ENCODE measurements around the gene COG1. TPM values are rescaled to one million over a fixed set of nuclear protein-coding genes. Genes with fewer than 3 reads are reported as not detected.

COG1 gene
- total RNA-seq, 1 donor from 2014 or later = 26.7 TPM

GRCh38 chr17:73188011-73188410, 4.8 kb upstream of the COG1 start:
- Histone ChIP-seq H3K27me3 (ENCODE audit: control insufficient read depth, insufficient read depth, low read length) (no peaks in the 10 kb centered on the region), H3K4me3 (ENCODE audit: low read depth, low read length) (no peak overlapping the region), H3K36me3 (ENCODE audit: control insufficient read depth, insufficient read depth, low read length) (no peaks in the 10 kb centered on the region)
- no peak for DNase-seq (ENCODE audit: low read depth)
- no peak for TF ChIP-seq CTCF (IDR thresholded peaks at IDR 0.05; ENCODE audit: insufficient read depth, low read length, poor library complexity, severe bottlenecking)

- H3K36me3 ChIP-seq (ENCODE audit: control insufficient read depth, insufficient read depth, low read length) = no peaks in the 10 kb centered on the region
- DNase-seq (ENCODE audit: low read depth) = peak; percentile 38
- H3K4me3 ChIP-seq (ENCODE audit: low read depth, low read length) = no peak overlapping the region
- TF ChIP-seq CTCF (IDR thresholded peaks at IDR 0.05; ENCODE audit: insufficient read depth, low read length, poor library complexity, severe bottlenecking) = peak; percentile 82
- H3K27me3 ChIP-seq (ENCODE audit: control insufficient read depth, insufficient read depth, low read length) = no peaks in the 10 kb centered on the region
These were observed 3.3 kb upstream of the COG1 start for GRCh38 chr17:73189417-73190099.

GRCh38 chr17:73191443-73192205, 1.2 kb upstream of the COG1 start:
- TF ChIP-seq CTCF (IDR thresholded peaks at IDR 0.05; ENCODE audit: insufficient read depth, low read length, poor library complexity, severe bottlenecking) = peak; percentile 81
- Histone ChIP-seq H3K4me3 (ENCODE audit: low read depth, low read length) (peak overlapping the region; percentile 68), H3K27me3 (ENCODE audit: control insufficient read depth, insufficient read depth, low read length) (no peaks in the 10 kb centered on the region), H3K36me3 (ENCODE audit: control insufficient read depth, insufficient read depth, low read length) (no peaks in the 10 kb centered on the region)
- DNase-seq (ENCODE audit: low read depth) = no peak

- H3K4me3 ChIP-seq (ENCODE audit: low read depth, low read length) = peak overlapping the region; percentile 68
- H3K36me3 ChIP-seq (ENCODE audit: control insufficient read depth, insufficient read depth, low read length) = peaks cover 1% of the 10 kb centered on the region
- no peak for TF ChIP-seq CTCF (IDR thresholded peaks at IDR 0.05; ENCODE audit: insufficient read depth, low read length, poor library complexity, severe bottlenecking)
- no peak for DNase-seq (ENCODE audit: low read depth)
- H3K27me3 ChIP-seq (ENCODE audit: control insufficient read depth, insufficient read depth, low read length) = no peaks in the 10 kb centered on the region
These were observed 505 bp upstream of the COG1 start for GRCh38 chr17:73192206-73192893.

- no peak for TF ChIP-seq CTCF (IDR thresholded peaks at IDR 0.05; ENCODE audit: insufficient read depth, low read length, poor library complexity, severe bottlenecking)
- Histone ChIP-seq H3K4me3 (ENCODE audit: low read depth, low read length) (no peak overlapping the region), H3K27me3 (ENCODE audit: control insufficient read depth, insufficient read depth, low read length) (no peaks in the 10 kb centered on the region), H3K36me3 (ENCODE audit: control insufficient read depth, insufficient read depth, low read length) (peaks cover 1% of the 10 kb centered on the region)
- no peak for DNase-seq (ENCODE audit: low read depth)
These were observed 1.8 kb downstream of the COG1 start for GRCh38 chr17:73194514-73195222.
